Tongue (tissue), 2 donors: ENCODE data around the gene PCDHB12. TPM values are rescaled to one million over a fixed set of nuclear protein-coding genes. Genes with fewer than 3 reads are reported as not detected.
"Not testable (repeated sequence)": the region's sequence is repeated elsewhere in the genome, so short reads cannot be mapped to it uniquely, and the experiment has no call there.

Experiments used
- DNase-seq: peaks from one replicate; pipeline ENCODE4 v3.0.0-alpha.2; 2015
- total RNA-seq: library from RNA; depleted of rRNA; stranded (reverse); fragments of >200 nt; gene quantifications from one replicate; pipeline ENCODE4 v1.2.3, GENCODE V29; 2014

Gene PCDHB12
- total RNA-seq, 1 donor from 2014 or later = 4.8 TPM

DNA sequence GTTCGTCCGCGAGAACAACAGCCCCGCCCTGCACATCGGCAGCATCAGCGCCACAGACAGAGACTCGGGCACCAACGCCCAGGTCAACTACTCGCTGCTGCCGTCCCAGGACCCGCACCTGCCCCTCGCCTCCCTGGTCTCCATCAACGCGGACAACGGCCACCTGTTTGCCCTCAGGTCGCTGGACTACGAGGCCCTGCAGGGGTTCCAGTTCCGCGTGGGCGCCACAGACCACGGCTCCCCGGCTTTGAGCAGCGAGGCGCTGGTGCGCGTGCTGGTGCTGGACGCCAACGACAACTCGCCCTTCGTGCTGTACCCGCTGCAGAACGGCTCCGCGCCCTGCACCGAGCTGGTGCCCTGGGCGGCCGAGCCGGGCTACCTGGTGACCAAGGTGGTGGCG lies 1.8 kb downstream of the PCDHB12 start:
- DNase-seq = not testable (repeated sequence)

DNA sequence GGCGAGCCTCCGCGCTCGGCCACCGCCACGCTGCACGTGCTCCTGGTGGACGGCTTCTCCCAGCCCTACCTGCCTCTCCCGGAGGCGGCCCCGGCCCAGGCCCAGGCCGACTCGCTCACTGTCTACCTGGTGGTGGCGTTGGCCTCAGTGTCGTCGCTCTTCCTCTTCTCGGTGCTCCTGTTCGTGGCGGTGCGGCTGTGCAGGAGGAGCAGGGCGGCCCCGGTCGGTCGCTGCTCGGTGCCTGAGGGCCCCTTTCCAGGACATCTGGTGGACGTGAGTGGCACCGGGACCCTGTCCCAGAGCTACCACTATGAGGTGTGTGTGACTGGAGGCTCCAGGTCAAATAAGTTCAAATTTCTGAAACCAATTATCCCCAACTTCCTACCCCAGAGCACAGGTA lies 2.3 kb downstream of the PCDHB12 start:
- not testable (repeated sequence) for DNase-seq

DNA sequence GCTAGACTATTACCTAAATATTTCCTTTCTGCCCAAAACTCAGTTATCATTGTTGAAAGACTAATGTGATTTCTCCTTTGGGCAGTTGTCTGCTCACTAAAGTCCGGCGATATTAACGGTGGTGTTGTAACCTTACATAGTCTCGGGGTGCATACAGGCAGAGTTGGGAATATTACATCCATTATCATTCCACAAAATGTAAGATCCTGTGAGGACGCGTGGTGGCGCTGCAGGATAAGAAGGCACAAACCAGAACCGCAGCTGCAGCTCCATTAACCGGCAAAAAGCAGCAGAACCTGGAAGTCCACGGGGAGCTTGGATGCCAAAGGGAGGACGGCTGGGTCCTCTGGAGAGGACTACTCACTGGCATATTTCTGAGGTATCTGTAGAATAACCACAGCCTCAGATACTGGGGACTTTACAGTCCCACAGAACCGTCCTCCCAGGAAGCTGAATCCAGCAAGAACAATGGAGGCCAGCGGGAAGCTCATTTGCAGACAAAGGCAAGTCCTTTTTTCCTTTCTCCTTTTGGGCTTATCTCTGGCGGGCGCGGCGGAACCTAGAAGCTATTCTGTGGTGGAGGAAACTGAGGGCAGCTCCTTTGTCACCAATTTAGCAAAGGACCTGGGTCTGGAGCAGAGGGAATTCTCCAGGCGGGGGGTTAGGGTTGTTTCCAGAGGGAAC lies 5.3 kb downstream of the PCDHB12 start, which contains the start of gene PCDHB13:
Gene PCDHB13 (plus strand): TSS at position 264 of the 684 bp plus-strand sequence. CDS start 205 bp downstream, at position 469.
- DNase-seq = peak; percentile 31

DNA sequence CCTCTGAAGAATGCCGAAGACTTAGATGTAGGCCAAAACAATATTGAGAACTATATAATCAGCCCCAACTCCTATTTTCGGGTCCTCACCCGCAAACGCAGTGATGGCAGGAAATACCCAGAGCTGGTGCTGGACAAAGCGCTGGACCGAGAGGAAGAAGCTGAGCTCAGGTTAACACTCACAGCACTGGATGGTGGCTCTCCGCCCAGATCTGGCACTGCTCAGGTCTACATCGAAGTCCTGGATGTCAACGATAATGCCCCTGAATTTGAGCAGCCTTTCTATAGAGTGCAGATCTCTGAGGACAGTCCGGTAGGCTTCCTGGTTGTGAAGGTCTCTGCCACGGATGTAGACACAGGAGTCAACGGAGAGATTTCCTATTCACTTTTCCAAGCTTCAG lies 6.1 kb downstream of the PCDHB12 start:
- DNase-seq = not testable (repeated sequence)

DNA sequence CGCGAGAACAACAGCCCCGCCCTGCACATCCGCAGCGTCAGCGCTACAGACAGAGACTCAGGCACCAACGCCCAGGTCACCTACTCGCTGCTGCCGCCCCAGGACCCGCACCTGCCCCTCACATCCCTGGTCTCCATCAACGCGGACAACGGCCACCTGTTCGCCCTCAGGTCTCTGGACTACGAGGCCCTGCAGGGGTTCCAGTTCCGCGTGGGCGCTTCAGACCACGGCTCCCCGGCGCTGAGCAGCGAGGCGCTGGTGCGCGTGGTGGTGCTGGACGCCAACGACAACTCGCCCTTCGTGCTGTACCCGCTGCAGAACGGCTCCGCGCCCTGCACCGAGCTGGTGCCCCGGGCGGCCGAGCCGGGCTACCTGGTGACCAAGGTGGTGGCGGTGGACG lies 7.0 kb downstream of the PCDHB12 start:
- not testable (repeated sequence) for DNase-seq

DNA sequence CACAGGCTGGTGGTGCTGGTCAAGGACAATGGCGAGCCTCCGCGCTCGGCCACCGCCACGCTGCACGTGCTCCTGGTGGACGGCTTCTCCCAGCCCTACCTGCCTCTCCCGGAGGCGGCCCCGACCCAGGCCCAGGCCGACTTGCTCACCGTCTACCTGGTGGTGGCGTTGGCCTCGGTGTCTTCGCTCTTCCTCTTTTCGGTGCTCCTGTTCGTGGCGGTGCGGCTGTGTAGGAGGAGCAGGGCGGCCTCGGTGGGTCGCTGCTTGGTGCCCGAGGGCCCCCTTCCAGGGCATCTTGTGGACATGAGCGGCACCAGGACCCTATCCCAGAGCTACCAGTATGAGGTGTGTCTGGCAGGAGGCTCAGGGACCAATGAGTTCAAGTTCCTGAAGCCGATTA lies 7.5 kb downstream of the PCDHB12 start:
- not testable (repeated sequence) for DNase-seq

GRCh38 chr5:141223112-141223783 lies 14.7 kb downstream of the PCDHB12 start, which contains the start of gene PCDHB14:
Gene PCDHB14, plus strand, starts transcription at chr5:141223343. Its CDS starts 163 bp downstream, at chr5:141223506.
- DNase-seq = peak; percentile 46

DNA sequence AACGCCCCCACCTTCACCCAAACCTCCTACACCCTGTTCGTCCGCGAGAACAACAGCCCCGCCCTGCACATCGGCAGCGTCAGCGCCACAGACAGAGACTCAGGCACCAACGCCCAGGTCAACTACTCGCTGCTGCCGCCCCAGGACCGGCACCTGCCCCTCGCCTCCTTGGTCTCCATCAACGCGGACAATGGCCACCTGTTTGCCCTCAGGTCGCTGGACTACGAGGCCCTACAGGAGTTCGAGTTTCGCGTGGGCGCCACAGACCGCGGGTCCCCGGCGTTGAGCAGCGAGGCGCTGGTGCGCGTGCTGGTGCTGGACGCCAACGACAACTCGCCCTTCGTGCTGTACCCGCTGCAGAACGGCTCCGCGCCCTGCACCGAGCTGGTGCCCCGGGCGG lies 16.3 kb downstream of the PCDHB12 start:
- DNase-seq = not testable (repeated sequence)

- not testable (repeated sequence) for DNase-seq
These were observed 16.9 kb downstream of the PCDHB12 start for GRCh38 chr5:141225421-141225820.

- peak; percentile 41 for DNase-seq
These were observed 25.7 kb downstream of the PCDHB12 start for GRCh38 chr5:141234109-141234667.

DNA sequence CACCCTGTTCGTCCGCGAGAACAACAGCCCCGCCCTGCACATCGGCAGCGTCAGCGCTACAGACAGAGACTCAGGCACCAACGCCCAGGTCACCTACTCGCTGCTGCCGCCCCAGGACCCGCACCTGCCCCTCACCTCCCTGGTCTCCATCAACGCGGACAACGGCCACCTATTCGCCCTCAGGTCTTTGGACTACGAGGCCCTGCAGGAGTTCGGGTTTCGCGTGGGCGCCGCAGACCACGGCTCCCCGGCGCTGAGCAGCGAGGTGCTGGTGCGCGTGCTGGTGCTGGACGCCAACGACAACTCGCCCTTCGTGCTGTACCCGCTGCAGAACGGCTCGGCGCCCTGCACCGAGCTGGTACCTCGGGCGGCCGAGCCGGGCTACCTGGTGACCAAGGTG lies 27.4 kb downstream of the PCDHB12 start:
- DNase-seq = not testable (repeated sequence)

- DNase-seq = no peak
These were observed 28.2 kb downstream of the PCDHB12 start for GRCh38 chr5:141236516-141237313.

GRCh38 chr5:141241496-141241895 lies 33.0 kb downstream of the PCDHB12 start:
- DNase-seq = no peak

DNA sequence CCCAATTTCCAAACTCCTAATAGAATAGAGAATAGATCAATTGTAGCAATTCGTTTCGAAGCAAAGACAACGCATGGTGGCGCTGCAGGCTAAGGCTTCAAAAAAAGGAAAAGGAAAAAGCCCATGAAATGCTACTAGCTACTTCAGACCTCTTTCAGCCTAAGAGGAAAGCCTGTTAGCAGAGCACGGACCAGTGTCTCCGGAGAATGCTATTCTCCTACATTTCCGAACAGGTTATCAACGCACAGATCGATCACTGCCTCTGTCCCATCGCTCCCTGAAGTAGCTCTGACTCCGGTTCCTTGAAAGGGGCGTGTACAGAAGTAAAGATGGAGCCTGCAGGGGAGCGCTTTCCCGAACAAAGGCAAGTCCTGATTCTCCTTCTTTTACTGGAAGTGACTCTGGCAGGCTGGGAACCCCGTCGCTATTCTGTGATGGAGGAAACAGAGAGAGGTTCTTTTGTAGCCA lies 36.8 kb downstream of the PCDHB12 start, which contains the start of gene PCDHB15:
Gene PCDHB15 (plus strand): TSS at position 146 of the 468 bp plus-strand sequence. CDS start 184 bp downstream, at position 330.
- DNase-seq = peak; percentile 63

DNA sequence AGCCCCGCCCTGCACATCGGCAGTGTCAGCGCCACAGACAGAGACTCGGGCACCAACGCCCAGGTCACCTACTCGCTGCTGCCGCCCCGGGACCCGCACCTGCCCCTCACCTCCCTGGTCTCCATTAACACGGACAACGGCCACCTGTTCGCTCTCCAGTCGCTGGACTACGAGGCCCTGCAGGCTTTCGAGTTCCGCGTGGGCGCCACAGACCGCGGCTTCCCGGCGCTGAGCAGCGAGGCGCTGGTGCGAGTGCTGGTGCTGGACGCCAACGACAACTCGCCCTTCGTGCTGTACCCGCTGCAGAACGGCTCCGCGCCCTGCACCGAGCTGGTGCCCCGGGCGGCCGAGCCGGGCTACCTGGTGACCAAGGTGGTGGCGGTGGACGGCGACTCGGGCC lies 38.5 kb downstream of the PCDHB12 start:
- not testable (repeated sequence) for DNase-seq

DNA sequence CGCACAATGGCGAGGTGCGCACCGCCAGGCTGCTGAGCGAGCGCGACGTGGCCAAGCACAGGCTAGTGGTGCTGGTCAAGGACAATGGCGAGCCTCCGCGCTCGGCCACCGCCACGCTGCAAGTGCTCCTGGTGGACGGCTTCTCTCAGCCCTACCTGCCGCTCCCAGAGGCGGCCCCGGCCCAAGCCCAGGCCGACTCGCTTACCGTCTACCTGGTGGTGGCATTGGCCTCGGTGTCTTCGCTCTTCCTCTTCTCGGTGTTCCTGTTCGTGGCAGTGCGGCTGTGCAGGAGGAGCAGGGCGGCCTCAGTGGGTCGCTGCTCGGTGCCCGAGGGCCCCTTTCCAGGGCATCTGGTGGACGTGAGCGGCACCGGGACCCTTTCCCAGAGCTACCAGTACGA lies 38.9 kb downstream of the PCDHB12 start:
- not testable (repeated sequence) for DNase-seq

DNA sequence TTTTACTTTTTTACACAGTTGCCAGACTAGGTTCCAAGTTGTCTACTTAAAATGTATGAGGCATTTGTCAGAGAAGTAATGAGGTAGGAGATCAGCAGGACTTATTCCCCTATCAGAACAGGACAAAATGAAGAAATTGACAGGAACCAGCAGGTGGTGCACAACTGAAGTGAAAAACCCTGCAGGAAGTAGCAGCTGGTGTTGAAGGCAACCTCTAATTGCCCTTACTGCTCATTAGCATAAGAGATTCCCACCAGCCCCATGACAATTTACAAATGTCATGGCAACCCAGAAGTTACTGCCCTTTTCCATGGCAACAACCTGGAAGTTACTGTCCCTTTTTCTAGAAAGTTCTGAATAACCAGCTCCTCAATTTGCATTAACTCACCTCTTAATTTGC lies 42.1 kb downstream of the PCDHB12 start:
- DNase-seq = no peak

- no peak for DNase-seq
These were observed 49.9 kb downstream of the PCDHB12 start for GRCh38 chr5:141258464-141258863.

DNA sequence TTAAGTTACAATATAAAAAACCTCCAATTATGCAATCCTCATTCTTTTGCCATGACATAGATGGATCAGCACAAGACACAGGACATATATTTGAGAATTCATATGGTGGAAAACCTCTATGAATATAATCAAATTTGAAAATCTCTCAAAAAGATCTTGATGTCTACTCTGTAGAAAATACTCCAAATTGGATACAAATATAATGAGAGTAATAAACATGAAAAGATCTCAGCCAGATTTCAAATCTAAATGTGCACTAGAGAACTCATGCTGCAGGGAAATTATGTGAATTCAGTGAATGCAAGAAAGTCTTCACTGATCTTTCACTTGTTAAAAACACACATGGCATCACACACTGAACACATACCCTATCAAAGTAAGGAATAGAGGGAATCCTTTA lies 50.4 kb downstream of the PCDHB12 start:
- no peak for DNase-seq

- no peak for DNase-seq
These were observed 52.1 kb downstream of the PCDHB12 start for GRCh38 chr5:141260458-141261237.

GRCh38 chr5:141261238-141261546 lies 52.7 kb downstream of the PCDHB12 start:
- DNase-seq = no peak
